Measurements from ENCODE around the gene CELSR1.

DNA sequence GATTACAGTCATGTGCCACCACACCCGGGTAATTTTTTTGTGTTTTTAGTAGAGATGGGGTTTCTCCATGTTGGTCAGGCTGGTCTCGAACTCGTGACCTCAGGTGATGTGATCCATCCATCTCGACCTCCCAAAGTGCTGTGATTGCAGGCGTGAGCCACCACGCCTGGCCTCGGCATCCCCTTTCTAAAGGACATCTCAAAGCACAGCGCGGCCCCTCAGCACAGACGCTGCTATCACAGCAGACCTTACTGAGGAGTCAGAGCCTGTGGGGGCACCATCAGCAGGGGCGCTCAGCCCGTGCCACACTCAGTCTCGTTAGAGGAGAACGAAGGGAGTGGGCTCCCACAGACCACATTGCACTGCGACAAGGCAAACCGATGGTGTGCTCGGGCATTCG is 19.4 kb downstream of the CELSR1 start:
- TF ChIP-seq, protein P1, sequence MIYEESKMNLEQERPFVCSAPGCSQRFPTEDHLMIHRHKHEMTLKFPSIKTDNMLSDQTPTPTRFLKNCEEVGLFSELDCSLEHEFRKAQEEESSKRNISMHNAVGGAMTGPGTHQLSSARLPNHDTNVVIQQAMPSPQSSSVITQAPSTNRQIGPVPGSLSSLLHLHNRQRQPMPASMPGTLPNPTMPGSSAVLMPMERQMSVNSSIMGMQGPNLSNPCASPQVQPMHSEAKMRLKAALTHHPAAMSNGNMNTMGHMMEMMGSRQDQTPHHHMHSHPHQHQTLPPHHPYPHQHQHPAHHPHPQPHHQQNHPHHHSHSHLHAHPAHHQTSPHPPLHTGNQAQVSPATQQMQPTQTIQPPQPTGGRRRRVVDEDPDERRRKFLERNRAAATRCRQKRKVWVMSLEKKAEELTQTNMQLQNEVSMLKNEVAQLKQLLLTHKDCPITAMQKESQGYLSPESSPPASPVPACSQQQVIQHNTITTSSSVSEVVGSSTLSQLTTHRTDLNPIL (CRISPR knock-in tag; IDR thresholded peaks at IDR 0.05; ENCODE audit: low read depth), result no peak
- TF ChIP-seq BACH2 (CRISPR knock-in tag; IDR thresholded peaks at IDR 0.05; ENCODE audit: borderline replicate concordance), result no peak
- no peak for TF ChIP-seq ZFP30 (CRISPR knock-in tag; IDR thresholded peaks at IDR 0.05)
- no peak for TF ChIP-seq ISL1 (CRISPR knock-in tag; IDR thresholded peaks at IDR 0.05)
- TF ChIP-seq, protein P2, sequence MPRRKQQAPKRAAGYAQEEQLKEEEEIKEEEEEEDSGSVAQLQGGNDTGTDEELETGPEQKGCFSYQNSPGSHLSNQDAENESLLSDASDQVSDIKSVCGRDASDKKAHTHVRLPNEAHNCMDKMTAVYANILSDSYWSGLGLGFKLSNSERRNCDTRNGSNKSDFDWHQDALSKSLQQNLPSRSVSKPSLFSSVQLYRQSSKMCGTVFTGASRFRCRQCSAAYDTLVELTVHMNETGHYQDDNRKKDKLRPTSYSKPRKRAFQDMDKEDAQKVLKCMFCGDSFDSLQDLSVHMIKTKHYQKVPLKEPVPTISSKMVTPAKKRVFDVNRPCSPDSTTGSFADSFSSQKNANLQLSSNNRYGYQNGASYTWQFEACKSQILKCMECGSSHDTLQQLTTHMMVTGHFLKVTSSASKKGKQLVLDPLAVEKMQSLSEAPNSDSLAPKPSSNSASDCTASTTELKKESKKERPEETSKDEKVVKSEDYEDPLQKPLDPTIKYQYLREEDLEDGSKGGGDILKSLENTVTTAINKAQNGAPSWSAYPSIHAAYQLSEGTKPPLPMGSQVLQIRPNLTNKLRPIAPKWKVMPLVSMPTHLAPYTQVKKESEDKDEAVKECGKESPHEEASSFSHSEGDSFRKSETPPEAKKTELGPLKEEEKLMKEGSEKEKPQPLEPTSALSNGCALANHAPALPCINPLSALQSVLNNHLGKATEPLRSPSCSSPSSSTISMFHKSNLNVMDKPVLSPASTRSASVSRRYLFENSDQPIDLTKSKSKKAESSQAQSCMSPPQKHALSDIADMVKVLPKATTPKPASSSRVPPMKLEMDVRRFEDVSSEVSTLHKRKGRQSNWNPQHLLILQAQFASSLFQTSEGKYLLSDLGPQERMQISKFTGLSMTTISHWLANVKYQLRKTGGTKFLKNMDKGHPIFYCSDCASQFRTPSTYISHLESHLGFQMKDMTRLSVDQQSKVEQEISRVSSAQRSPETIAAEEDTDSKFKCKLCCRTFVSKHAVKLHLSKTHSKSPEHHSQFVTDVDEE (CRISPR knock-in tag; IDR thresholded peaks at IDR 0.05), result no peak
- TF ChIP-seq GLIS3 (CRISPR knock-in tag; IDR thresholded peaks at IDR 0.05), result no peak
- TF ChIP-seq RARB (CRISPR knock-in tag; IDR thresholded peaks at IDR 0.05), result no peak
- no peak for TF ChIP-seq ARNTL (CRISPR knock-in tag; IDR thresholded peaks at IDR 0.05; ENCODE audit: borderline replicate concordance, low read depth)
